Inflammatory macrophage treated with lipopolysaccharide for 4 hours (primary cell): ENCODE data around the gene MIEF2.
A peak's percentile ranks its signal among the peaks of the same experiment; 100 is the strongest.
"Not testable (repeated sequence)": the region's sequence is repeated elsewhere in the genome, so short reads cannot be mapped to it uniquely, and the experiment has no call there.

Source experiments
- DNase-seq: peaks from one replicate; pipeline ENCODE4 v3.0.0-alpha.2; 2020

Gene MIEF2

GRCh38 chr17:18260332-18261145, at the start of gene MIEF2:
Gene MIEF2, plus strand, starts transcription at chr17:18260662. Its CDS starts 2,059 bp downstream, at chr17:18262721.
- DNase-seq: peak; percentile 95

- DNase-seq: no peak
These were observed 46.7 kb upstream of the MIEF2 start for GRCh38 chr17:18213666-18214270.

GRCh38 chr17:18216906-18217305, 43.6 kb upstream of the MIEF2 start:
- DNase-seq: not testable (repeated sequence)

- DNase-seq: peak; percentile 59
These were observed 42.9 kb upstream of the MIEF2 start for GRCh38 chr17:18217412-18218015.

GRCh38 chr17:18218756-18219415, 41.6 kb upstream of the MIEF2 start:
- no peak for DNase-seq

GRCh38 chr17:18224053-18224386, 36.4 kb upstream of the MIEF2 start:
- no peak for DNase-seq

GRCh38 chr17:18224387-18225120, 35.9 kb upstream of the MIEF2 start:
- DNase-seq: no peak

- DNase-seq: peak; percentile 97
These were observed 35.3 kb upstream of the MIEF2 start, which contains the start of gene LLGL1 for GRCh38 chr17:18225121-18225641. Gene LLGL1, plus strand, starts transcription at chr17:18225635. Its CDS starts 48 bp downstream, at chr17:18225683.

GRCh38 chr17:18225642-18226283, 34.7 kb upstream of the MIEF2 start:
- DNase-seq: no peak

GRCh38 chr17:18226284-18226945, 34.0 kb upstream of the MIEF2 start:
- DNase-seq: peak; percentile 22

GRCh38 chr17:18227635-18228034, 32.8 kb upstream of the MIEF2 start:
- no peak for DNase-seq

- no peak for DNase-seq
These were observed 32.2 kb upstream of the MIEF2 start for GRCh38 chr17:18228176-18228682.

- DNase-seq: no peak
These were observed 31.2 kb upstream of the MIEF2 start for GRCh38 chr17:18229254-18229653.

GRCh38 chr17:18229771-18230170, 30.7 kb upstream of the MIEF2 start:
- no peak for DNase-seq

GRCh38 chr17:18230288-18231141, 29.9 kb upstream of the MIEF2 start:
- DNase-seq: no peak

- no peak for DNase-seq
These were observed 29.3 kb upstream of the MIEF2 start for GRCh38 chr17:18231164-18231563.

- no peak for DNase-seq
These were observed 26.5 kb upstream of the MIEF2 start for GRCh38 chr17:18233803-18234518.

- DNase-seq: no peak
These were observed 25.5 kb upstream of the MIEF2 start for GRCh38 chr17:18234853-18235380.

- no peak for DNase-seq
These were observed 24.7 kb upstream of the MIEF2 start for GRCh38 chr17:18235743-18236256.
